Activated naive CD4-positive, alpha-beta T cell treated with anti-CD3 and anti-CD28 coated beads for 36 hours (primary cell): ENCODE measurements around the gene VWA1. TPM values are rescaled to one million over a fixed set of nuclear protein-coding genes. Genes with fewer than 3 reads are reported as not detected.
"Not testable (repeated sequence)": the region's sequence is repeated elsewhere in the genome, so short reads cannot be mapped to it uniquely, and the experiment has no call there.

Experiments used
- CTCF ChIA-PET: fragments of 350-600 bp; sonication (Branson Sonifier 250); formaldehyde crosslinking; loops from one replicate; lab custom pipeline; 2021; ENCODE audit warnings: antibody characterized with exemption; lab: Charles Lee
- DNase-seq: peaks from one replicate; pipeline ENCODE4 v3.0.0-alpha.2; 2020
- H3K27ac Mint-ChIP-seq: one replicate; pipeline ENCODE4 v1.8.0; 2021; ENCODE audit warnings: mild to moderate bottlenecking, mixed read lengths
- H3K27me3 Mint-ChIP-seq: one replicate; pipeline ENCODE4 v1.8.0; 2021; ENCODE audit warnings: low read depth, mixed read lengths
- H3K36me3 Mint-ChIP-seq: one replicate; pipeline ENCODE4 v1.8.0; 2021; ENCODE audit warnings: low read depth, mixed read lengths
- H3K4me1 Mint-ChIP-seq: one replicate; pipeline ENCODE4 v1.8.0; 2021; ENCODE audit warnings: low read depth, mixed read lengths
- H3K4me3 Mint-ChIP-seq: one replicate; pipeline ENCODE4 v1.8.0; 2021; ENCODE audit warnings: mild to moderate bottlenecking, moderate library complexity, mixed read lengths
- H3K9me3 Mint-ChIP-seq: one replicate; pipeline ENCODE4 v1.8.0; 2021; ENCODE audit warnings: mixed read lengths
- intact Hi-C: fragments of 100-400 bp; cut with micrococcal nuclease; formaldehyde crosslinking; loops from one replicate; pipeline ENCODE4 v1.15.1; 2023
- total RNA-seq, 2 experiments: library from RNA; stranded (reverse); gene quantifications; one replicate each; pipeline ENCODE4 v1.2.3, GENCODE V29; 2021

The VWA1 gene
- total RNA-seq, 2 experiments from 2014 or later: 0.72 to 0.74 TPM

DNA sequence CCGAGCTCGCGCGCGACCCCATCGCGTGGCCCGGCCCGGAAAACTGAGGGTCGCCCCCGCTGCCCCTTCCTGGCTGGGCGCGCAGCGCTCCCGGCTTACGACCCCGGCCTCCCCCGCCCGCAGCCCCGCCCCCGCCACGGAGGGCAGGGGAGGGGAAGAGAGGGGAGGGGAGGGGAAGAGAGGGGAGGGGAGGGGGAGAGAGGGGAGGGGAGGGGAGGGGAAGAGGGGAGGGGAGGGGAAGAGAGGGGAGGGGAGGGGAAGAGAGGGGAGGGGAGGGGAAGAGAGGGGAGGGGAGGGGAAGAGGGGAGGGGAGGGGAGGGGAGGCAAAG is 7.7 kb upstream of the VWA1 start:
- H3K4me1 Mint-ChIP-seq: peaks cover 6% of the 10 kb centered on the region
- CTCF ChIA-PET: interaction anchor here (2.4 kb wide), 1 partner anchor 13 kb away, joined by 11 read pairs; no protein-coding TSS in a partner anchor
- H3K36me3 Mint-ChIP-seq: no peaks in the 10 kb centered on the region
- peaks cover 31% of the 10 kb centered on the region for H3K27me3 Mint-ChIP-seq
- H3K4me3 Mint-ChIP-seq: no peak overlapping the region
- H3K27ac Mint-ChIP-seq: no peak overlapping the region
- H3K9me3 Mint-ChIP-seq: no peaks in the 10 kb centered on the region
- intact Hi-C loops: no loop called here
- DNase-seq: no peak

DNA sequence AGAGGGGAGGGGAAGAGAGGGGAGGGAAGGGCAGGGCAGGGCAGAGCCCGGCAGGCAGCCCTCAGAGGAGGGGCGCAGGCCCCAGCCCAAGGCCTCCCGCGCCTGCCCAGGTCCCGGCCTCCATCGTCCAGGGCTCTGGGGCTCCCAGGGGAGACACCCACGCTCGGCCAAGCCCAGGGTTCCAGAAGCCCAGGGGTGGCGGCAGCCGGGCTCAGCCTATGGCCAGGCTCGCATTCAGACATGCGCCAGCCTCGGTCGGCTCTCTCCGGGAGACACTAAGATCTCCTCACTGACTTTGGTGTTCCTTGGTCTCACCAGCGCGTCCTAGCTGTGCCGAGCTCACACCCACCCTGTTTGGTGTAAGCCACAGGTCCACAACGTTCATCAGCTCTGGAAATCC is 7.3 kb upstream of the VWA1 start:
- Mint-ChIP-seq H3K4me1 (peaks cover 6% of the 10 kb centered on the region), H3K27me3 (peaks cover 30% of the 10 kb centered on the region), H3K27ac (no peak overlapping the region), H3K9me3 (no peaks in the 10 kb centered on the region), H3K36me3 (no peaks in the 10 kb centered on the region), H3K4me3 (no peak overlapping the region)
- no peak for DNase-seq
- CTCF ChIA-PET: interaction anchor here (2.4 kb wide), 1 partner anchor 13 kb away, joined by 11 read pairs; no protein-coding TSS in a partner anchor
- intact Hi-C loops: no loop called here

DNA sequence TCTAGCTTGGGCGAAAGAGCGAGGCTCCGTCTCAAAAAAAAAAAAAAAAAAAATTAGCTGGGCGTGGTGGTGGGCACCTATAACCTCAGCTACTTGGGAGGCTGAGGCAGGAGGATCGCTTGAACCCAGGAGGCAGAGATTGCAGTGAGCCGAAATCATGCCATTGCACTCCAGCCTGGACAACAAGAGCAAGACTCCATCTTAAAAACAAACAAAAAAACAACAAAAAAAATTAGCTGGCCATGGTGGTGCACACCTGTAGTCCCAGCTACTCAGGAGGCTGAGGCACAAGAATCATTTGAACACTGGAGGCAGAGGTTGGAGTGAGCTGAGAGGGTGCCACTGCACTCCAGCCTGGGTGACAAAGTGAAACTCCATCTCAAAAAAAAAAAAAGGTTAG is 6.5 kb upstream of the VWA1 start:
- intact Hi-C loops, H3K9me3 Mint-ChIP-seq, H3K36me3 Mint-ChIP-seq, H3K4me3 Mint-ChIP-seq, DNase-seq, H3K4me1 Mint-ChIP-seq, H3K27ac Mint-ChIP-seq: not testable (repeated sequence)
- CTCF ChIA-PET: interaction anchor here (2.4 kb wide), 1 partner anchor 12 kb away, joined by 11 read pairs; no protein-coding TSS in a partner anchor
- H3K27me3 Mint-ChIP-seq: peaks cover 30% of the 10 kb centered on the region

DNA sequence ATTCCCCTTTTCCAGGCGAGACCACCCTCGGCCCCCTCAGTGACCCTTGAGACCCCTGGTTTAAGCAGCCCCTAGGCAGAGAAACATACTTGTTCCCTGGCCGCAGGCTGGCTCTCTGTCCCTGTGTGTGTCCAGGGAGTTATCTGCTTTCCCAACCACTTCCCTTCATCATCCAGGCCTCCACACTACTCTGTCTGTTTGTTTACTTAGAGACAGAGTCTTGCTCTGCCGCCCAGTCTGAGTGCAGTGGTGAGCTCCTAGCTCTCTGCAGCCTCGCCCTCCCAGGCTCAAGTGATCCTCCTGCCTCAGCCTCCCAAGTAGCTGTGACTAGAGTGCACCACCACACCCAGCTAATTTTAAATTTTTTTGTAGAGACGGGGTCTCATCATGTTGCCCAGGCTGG is 5.8 kb upstream of the VWA1 start:
- Mint-ChIP-seq H3K4me3 (no peak overlapping the region), H3K27ac (no peak overlapping the region), H3K4me1 (peaks cover 8% of the 10 kb centered on the region), H3K9me3 (no peaks in the 10 kb centered on the region), H3K36me3 (no peaks in the 10 kb centered on the region), H3K27me3 (peaks cover 28% of the 10 kb centered on the region)
- CTCF ChIA-PET: interaction anchor here (2.4 kb wide), 1 partner anchor 11 kb away, joined by 11 read pairs; no protein-coding TSS in a partner anchor
- DNase-seq: no peak
- intact Hi-C loops: no loop called here

DNA sequence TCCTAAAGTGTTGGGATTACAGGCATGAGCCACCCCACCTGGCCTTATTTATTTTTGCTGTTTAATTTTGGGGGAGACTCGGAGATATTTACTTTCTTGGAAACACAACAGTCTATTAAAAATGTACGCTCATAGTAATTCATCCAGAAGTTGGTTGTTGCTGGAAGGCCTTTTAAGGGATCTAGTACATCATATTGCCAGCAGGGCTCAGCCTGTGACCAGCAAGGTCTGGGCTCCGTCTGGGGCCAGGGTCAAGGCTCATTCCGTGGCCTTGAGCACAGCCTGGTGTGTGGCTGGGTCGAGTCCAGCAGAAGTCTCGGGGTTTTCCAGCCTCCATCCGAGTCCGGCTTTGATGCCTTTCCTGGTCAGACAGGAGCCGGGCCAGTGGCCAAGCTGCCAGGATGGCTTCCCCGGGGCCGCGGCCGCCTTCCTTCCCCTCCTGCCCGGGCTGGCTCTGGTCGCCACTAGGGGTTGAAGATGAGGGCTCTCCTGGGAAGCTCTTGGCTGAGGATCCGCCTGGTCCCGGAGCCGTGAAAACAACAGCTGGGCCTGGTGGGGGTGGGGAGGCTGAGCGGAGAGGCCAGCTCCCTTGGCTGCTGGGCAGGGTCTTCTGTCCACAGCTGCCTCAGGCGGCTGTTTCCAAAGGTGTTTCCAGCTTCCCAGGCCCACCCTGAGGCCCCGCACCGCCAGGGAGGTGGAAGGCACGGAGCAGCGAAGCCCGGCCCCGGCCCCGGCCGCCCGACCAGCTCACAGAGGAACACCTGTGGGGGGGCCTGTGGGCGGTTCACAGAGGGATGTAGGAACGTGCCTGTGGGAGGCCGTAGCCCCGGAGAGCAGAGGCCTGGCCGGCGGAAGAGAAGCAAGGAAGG is 5.1 kb upstream of the VWA1 start:
- intact Hi-C loops: no loop called here
- DNase-seq: no peak
- CTCF ChIA-PET: interaction anchor here (2.4 kb wide), 1 partner anchor 11 kb away, joined by 11 read pairs; no protein-coding TSS in a partner anchor
- H3K4me3 Mint-ChIP-seq: no peak overlapping the region
- peaks cover 27% of the 10 kb centered on the region for H3K27me3 Mint-ChIP-seq
- H3K27ac Mint-ChIP-seq: no peak overlapping the region
- H3K9me3 Mint-ChIP-seq: no peaks in the 10 kb centered on the region
- H3K4me1 Mint-ChIP-seq: peaks cover 13% of the 10 kb centered on the region
- H3K36me3 Mint-ChIP-seq: no peaks in the 10 kb centered on the region

DNA sequence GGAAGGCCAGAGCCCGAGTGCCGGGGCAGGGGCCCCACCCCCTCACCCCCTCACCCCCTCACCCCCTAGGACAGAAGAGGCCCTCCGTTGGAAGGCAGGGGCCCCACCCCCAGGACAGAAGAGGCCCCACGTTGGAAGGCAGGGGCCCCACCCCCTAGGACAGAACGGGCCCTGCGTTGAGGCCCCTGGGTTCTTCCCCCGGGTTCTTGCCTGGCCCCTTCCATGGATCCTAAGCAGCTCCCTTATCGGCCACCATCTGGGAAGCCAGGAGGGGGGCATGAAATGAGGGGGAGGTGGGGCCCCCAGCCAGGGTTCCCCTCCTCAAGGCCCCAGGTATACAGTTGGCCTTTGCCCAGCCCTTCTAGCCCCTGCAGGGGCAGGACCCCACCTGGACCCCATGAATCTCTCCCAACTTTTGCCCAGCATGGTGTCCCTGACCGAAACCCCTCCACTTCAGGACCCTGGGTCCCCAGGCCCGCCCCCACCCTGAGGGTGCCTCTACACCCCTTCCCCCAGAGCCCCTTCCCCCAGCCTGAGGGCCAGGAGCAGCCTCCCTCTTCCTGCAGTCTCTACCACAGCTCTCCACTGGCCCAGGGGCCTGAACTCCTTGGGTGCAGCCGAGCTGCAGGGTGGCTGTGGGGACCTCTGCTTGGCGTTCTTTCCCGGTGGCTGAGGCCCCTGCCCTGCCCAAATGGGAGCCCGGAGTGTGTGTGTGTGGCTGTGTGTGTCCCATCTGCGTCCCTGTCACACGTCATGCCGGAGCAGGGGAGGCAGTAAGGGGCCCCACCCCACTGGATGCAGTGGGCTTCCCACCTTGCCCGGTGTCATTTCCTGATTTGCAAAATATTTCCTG is 4.3 kb upstream of the VWA1 start:
- CTCF ChIA-PET: no interaction called here

DNA sequence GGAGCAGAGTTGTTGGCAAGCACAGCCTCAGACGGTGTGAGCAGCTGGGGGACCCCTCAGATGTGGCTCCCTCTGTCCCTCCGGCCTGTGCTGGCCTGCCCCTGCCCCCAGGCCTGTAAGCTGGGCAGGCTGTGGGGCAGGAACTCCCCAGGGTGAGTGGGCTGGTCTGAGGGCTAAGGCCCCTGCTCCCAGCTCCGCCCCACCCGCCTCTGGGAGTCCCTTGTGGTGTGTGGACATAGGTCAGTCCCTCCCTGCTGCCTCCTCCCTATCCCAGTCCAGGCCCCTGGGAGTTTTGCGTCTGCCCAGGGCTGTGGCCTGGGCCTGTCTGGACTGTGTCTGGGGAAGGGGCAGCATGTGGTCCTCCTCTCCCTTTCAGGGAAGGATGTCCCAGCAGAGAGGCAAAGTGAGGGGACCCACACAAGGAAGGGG is 3.6 kb upstream of the VWA1 start:
- Mint-ChIP-seq H3K27ac (no peak overlapping the region), H3K4me3 (no peak overlapping the region), H3K4me1 (peaks cover 14% of the 10 kb centered on the region), H3K36me3 (no peaks in the 10 kb centered on the region), H3K27me3 (peaks cover 27% of the 10 kb centered on the region), H3K9me3 (no peaks in the 10 kb centered on the region)
- intact Hi-C loops: no loop called here
- DNase-seq: no peak
- CTCF ChIA-PET: no interaction called here

More for the DNA sequence above, 4.3 kb upstream of the VWA1 start:
- intact Hi-C loops: no loop called here
- Mint-ChIP-seq H3K9me3 (no peaks in the 10 kb centered on the region), H3K27me3 (peaks cover 26% of the 10 kb centered on the region), H3K4me3 (no peak overlapping the region), H3K4me1 (peaks cover 13% of the 10 kb centered on the region), H3K36me3 (no peaks in the 10 kb centered on the region), H3K27ac (no peak overlapping the region)
- no peak for DNase-seq

DNA sequence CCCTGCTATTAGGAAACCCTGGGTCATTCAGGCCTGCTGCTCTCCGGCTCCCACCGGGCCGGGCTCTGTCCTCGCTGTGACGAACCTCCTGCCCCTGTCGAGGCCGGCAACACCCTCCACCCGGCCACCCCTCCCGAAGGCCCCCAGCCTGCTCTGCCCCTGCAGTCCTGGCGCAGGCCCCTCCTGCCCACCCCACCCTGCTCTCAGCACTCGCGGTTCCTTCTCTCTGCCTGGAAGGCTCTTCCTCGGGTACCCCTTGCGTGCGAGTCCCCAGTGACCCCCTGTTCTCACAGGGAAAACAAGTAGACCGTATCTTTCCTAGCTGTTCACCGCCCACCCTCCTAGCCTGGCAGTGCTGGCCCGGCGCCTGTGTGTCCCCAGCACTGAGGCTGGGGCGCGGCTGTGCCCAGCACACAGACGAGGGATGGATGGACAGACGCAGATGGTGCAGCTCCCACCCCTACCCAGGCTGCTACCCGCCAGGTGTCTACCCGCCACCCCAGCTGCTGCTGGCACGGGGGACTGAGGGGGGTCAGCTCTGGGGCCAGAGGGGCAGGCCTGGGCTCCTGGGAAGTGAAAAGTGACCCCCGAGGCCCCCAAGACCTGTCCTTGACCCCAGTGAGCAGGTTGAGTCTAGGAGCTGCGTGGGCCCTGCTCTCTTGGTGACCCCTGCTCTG is 3.1 kb upstream of the VWA1 start:
- Mint-ChIP-seq H3K4me1 (peaks cover 14% of the 10 kb centered on the region), H3K9me3 (no peaks in the 10 kb centered on the region), H3K27me3 (peaks cover 27% of the 10 kb centered on the region), H3K27ac (no peak overlapping the region), H3K4me3 (no peak overlapping the region), H3K36me3 (no peaks in the 10 kb centered on the region)
- CTCF ChIA-PET: interaction anchor here (0.7 kb wide), 1 partner anchor 9 kb away, joined by 3 read pairs; no protein-coding TSS in a partner anchor
- no peak for DNase-seq
- intact Hi-C loops: no loop called here

DNA sequence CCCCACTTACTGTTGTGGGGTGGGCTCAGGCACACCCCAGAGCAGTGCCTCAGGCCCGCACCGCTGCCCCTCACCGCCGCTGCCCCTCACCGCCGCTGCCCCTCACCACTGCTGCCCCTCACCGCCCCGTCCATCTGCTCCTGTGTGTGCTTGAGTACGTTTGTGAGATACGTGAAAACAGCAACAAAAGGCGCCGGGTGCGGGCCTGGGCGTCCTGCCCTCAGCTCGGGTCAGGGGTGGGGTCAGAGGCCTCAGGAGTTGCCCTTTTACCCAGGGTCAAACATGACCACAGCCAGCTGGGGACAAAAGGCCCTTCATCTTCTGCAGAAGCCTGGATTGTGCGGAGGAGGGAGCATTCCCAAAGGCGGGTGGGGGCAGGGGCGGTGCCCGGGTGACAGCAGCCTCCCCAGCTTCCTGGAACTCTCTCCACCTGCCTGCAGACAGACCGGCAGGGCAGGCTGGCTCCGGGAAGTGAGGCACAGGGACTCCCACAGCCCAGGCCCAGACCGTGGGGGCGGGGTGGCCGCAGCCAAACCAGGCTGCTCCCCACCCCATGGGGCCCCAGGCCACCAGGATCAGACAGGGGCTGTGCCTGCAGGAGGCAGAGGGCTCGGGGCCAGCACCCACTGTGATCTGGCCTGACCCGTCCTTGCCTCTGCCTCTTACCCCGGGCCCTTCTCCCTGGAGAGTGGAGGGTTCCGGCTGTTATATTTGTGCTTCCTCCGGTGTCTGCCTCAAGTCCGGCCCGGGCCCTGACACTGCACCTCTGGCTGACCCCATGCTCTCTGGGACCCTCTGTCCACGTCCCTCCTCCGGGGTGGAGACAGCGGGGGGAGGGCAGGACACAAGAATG is 2.3 kb upstream of the VWA1 start:
- Mint-ChIP-seq H3K4me1 (peaks cover 14% of the 10 kb centered on the region), H3K9me3 (no peaks in the 10 kb centered on the region), H3K27me3 (peaks cover 27% of the 10 kb centered on the region), H3K27ac (peak overlapping the region; percentile 46), H3K36me3 (no peaks in the 10 kb centered on the region), H3K4me3 (peak overlapping the region; percentile 41)
- DNase-seq: peak; percentile 24
- CTCF ChIA-PET: interaction anchor here (0.7 to 1.3 kb wide), 2 partner anchors 8 to 17 kb away, joined by 3 read pairs; partner anchors contain the start of gene ATAD3C
- intact Hi-C loops: no loop called here

DNA sequence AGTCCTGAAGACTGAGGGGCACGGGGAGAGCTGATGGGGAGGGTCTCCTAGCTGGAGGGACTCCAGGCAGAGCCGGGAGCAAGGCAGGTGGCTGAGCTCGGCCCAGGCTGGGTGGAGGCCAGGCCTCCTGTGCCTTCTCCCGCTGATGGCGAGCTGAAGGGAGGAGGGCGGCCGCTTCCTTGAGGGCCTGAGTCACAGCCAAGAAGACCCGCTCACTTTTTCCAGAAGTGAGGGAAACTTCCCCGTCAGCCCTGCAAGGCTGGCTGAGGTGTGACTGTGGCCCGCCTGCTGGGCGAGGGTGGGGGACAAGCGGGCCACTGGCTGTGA is 1.7 kb upstream of the VWA1 start:
- DNase-seq: peak; percentile 80
- CTCF ChIA-PET: interaction anchor here (1.3 kb wide), 1 partner anchor 16 kb away, joined by 3 read pairs; the partner anchor contains the start of gene ATAD3C

DNA sequence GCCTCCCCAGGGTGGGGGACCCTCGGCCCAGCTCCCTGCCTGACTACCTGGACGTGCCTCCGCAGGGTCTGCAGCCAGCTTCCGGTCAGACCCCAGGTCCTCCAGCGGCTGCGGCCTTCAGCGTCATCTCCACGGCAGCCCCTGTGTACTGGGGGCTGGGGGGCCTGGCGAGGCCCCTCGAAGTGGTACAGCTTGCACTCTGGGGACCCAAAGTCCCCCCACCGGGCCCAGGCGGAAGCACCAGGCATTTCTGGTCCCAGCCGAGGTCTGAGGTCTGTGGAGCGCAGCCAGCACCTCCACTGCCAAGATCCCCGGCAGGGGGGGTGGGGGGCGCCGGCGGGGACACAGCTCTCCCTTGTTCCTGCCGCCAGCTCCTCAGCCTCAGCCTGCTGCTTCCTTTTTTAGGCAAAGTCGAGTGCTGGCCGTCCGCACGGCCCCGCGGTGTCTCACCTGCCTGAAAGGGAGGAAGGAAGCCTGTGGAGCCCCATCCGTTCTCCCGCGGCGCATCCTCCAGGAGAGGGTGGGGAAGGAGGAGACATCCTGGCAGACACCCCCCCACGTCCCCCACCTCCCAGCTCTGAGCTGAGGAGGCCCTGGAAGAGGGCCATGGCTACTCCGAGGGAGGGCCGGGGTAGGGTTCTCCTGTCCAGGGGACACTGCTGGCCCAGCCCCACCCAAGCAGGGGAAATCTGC is 1.2 kb upstream of the VWA1 start:
- Mint-ChIP-seq H3K27ac (no peak overlapping the region), H3K9me3 (no peaks in the 10 kb centered on the region), H3K4me3 (peak overlapping the region; percentile 18), H3K4me1 (peaks cover 11% of the 10 kb centered on the region), H3K36me3 (no peaks in the 10 kb centered on the region), H3K27me3 (peaks cover 29% of the 10 kb centered on the region)
- CTCF ChIA-PET: interaction anchor here (1.3 kb wide), 1 partner anchor 15 kb away, joined by 3 read pairs; the partner anchor contains the start of gene ATAD3C
- intact Hi-C loops: no loop called here
- DNase-seq: peak; percentile 21

More for the DNA sequence above, 1.7 kb upstream of the VWA1 start:
- Mint-ChIP-seq H3K4me1 (peaks cover 11% of the 10 kb centered on the region), H3K4me3 (peak overlapping the region; percentile 41), H3K9me3 (no peaks in the 10 kb centered on the region), H3K27ac (peak overlapping the region; percentile 46), H3K36me3 (no peaks in the 10 kb centered on the region), H3K27me3 (peaks cover 28% of the 10 kb centered on the region)
- intact Hi-C loops: no loop called here
